ENCODE measurements around the gene A1CF. TPM values are rescaled to one million over a fixed set of nuclear protein-coding genes. Genes with fewer than 3 reads are reported as not detected.
A peak's percentile ranks its signal among the peaks of the same experiment; 100 is the strongest.

The A1CF gene
- total RNA-seq (47.6 and 50.0 TPM in 2 replicates), polyA plus RNA-seq (17.9 and 25.4 TPM in 2 replicates)

- Histone ChIP-seq H3K36me3 (replicated peaks; ENCODE audit: insufficient read depth, low read depth) (no peaks in the 10 kb centered on the region), H2AFZ (peak within 1 kb of the TSS; percentile 4), H3K27me3 (no peaks in the 10 kb centered on the region), H4K20me1 (ENCODE audit: insufficient read depth, poor library complexity, severe bottlenecking) (no peaks in the 10 kb centered on the region), H3K4me2 (peak within 1 kb of the TSS; percentile 74), H3K9me2 (replicated peaks; ENCODE audit: insufficient read depth) (no peaks in the 10 kb centered on the region), H3K4me3 (peak within 1 kb of the TSS; percentile 44), H3K27ac (peak within 1 kb of the TSS; percentile 87), H3K4me1 (ENCODE audit: insufficient read depth) (peaks cover 7% of the 10 kb centered on the region), H3K9me3 (ENCODE audit: low read depth) (no peaks in the 10 kb centered on the region), H3K79me2 (peaks cover 25% of the 10 kb centered on the region)
- no peak for TF ChIP-seq CTCF (IDR thresholded peaks at IDR 0.05; ENCODE audit: poor library complexity)
- TF ChIP-seq EZH2phosphoT487 (IDR thresholded peaks at IDR 0.05; ENCODE audit: low read depth, severe bottlenecking, unreplicated experiment): no peak
- no peak for TF ChIP-seq EZH2 (IDR thresholded peaks at IDR 0.05; ENCODE audit: borderline replicate concordance)
- WGBS (ENCODE audit: low lambda C conversion rate, missing lambda C conversion rate): 49% methylated on average over 7 of the region's 7 CpGs
- peak; percentile 58 for DNase-seq (ENCODE audit: low spot score)
Measured at GRCh38 chr10:50885097-50885859, at the start of gene A1CF. Gene A1CF (minus strand): TSS chr10:50885627. CDS start chr10:50859940, 25,687 bp downstream.

GRCh38 chr10:50931948-50932431 lies 46.6 kb upstream of the A1CF start:
- H3K4me1 ChIP-seq (ENCODE audit: insufficient read depth): no peaks in the 10 kb centered on the region
- H3K4me3 ChIP-seq: no peak overlapping the region
- WGBS (ENCODE audit: low lambda C conversion rate, missing lambda C conversion rate): 88% methylated on average over 3 of the region's 3 CpGs
- no peak for TF ChIP-seq EZH2phosphoT487 (IDR thresholded peaks at IDR 0.05; ENCODE audit: low read depth, severe bottlenecking, unreplicated experiment)
- no peak for TF ChIP-seq EZH2 (IDR thresholded peaks at IDR 0.05; ENCODE audit: borderline replicate concordance)
- TF ChIP-seq CTCF (IDR thresholded peaks at IDR 0.05; ENCODE audit: poor library complexity): no peak
- H3K9me3 ChIP-seq (ENCODE audit: low read depth): no peaks in the 10 kb centered on the region
- H2AFZ ChIP-seq: no peak overlapping the region
- H3K79me2 ChIP-seq: no peaks in the 10 kb centered on the region
- no peak overlapping the region for H3K27ac ChIP-seq
- H3K27me3 ChIP-seq: no peaks in the 10 kb centered on the region
- no peaks in the 10 kb centered on the region for H3K9me2 ChIP-seq (replicated peaks; ENCODE audit: insufficient read depth)
- no peaks in the 10 kb centered on the region for H3K36me3 ChIP-seq (replicated peaks; ENCODE audit: insufficient read depth, low read depth)
- no peaks in the 10 kb centered on the region for H4K20me1 ChIP-seq (ENCODE audit: insufficient read depth, poor library complexity, severe bottlenecking)
- H3K4me2 ChIP-seq: no peak overlapping the region
- DNase-seq (ENCODE audit: low spot score): no peak

GRCh38 chr10:50929670-50930069 lies 44.2 kb upstream of the A1CF start:
- 82% methylated on average over 1 of the region's 1 CpG for WGBS (ENCODE audit: low lambda C conversion rate, missing lambda C conversion rate)

GRCh38 chr10:50928190-50928552 lies 42.7 kb upstream of the A1CF start:
- no peak overlapping the region for H2AFZ ChIP-seq
- no peaks in the 10 kb centered on the region for H3K4me1 ChIP-seq (ENCODE audit: insufficient read depth)
- no peaks in the 10 kb centered on the region for H3K36me3 ChIP-seq (replicated peaks; ENCODE audit: insufficient read depth, low read depth)
- TF ChIP-seq EZH2 (IDR thresholded peaks at IDR 0.05; ENCODE audit: borderline replicate concordance) (no peak), EZH2phosphoT487 (IDR thresholded peaks at IDR 0.05; ENCODE audit: low read depth, severe bottlenecking, unreplicated experiment) (no peak), CTCF (IDR thresholded peaks at IDR 0.05; ENCODE audit: poor library complexity) (no peak)
- no peaks in the 10 kb centered on the region for H3K79me2 ChIP-seq
- no peaks in the 10 kb centered on the region for H3K27me3 ChIP-seq
- H3K4me3 ChIP-seq: no peak overlapping the region
- 46% methylated on average over 2 of the region's 2 CpGs for WGBS (ENCODE audit: low lambda C conversion rate, missing lambda C conversion rate)
- H3K4me2 ChIP-seq: no peak overlapping the region
- no peak for DNase-seq (ENCODE audit: low spot score)
- no peaks in the 10 kb centered on the region for H3K9me3 ChIP-seq (ENCODE audit: low read depth)
- no peaks in the 10 kb centered on the region for H3K9me2 ChIP-seq (replicated peaks; ENCODE audit: insufficient read depth)
- no peaks in the 10 kb centered on the region for H4K20me1 ChIP-seq (ENCODE audit: insufficient read depth, poor library complexity, severe bottlenecking)
- H3K27ac ChIP-seq: no peak overlapping the region

More at GRCh38 chr10:50929670-50930069, 44.2 kb upstream of the A1CF start:
- no peak for DNase-seq (ENCODE audit: low spot score)
- H3K4me2 ChIP-seq: no peak overlapping the region
- no peaks in the 10 kb centered on the region for H3K9me3 ChIP-seq (ENCODE audit: low read depth)
- no peaks in the 10 kb centered on the region for H3K9me2 ChIP-seq (replicated peaks; ENCODE audit: insufficient read depth)
- no peaks in the 10 kb centered on the region for H4K20me1 ChIP-seq (ENCODE audit: insufficient read depth, poor library complexity, severe bottlenecking)
- H3K4me1 ChIP-seq (ENCODE audit: insufficient read depth): no peaks in the 10 kb centered on the region
- no peak overlapping the region for H3K4me3 ChIP-seq
- no peaks in the 10 kb centered on the region for H3K36me3 ChIP-seq (replicated peaks; ENCODE audit: insufficient read depth, low read depth)
- TF ChIP-seq EZH2phosphoT487 (IDR thresholded peaks at IDR 0.05; ENCODE audit: low read depth, severe bottlenecking, unreplicated experiment): no peak
- no peak overlapping the region for H3K27ac ChIP-seq
- H2AFZ ChIP-seq: no peak overlapping the region
- H3K27me3 ChIP-seq: no peaks in the 10 kb centered on the region
- H3K79me2 ChIP-seq: no peaks in the 10 kb centered on the region

Measured in hepatocyte (in vitro differentiated cells).